GM12878 (cell line): ENCODE data around the gene PKD2.

Experiments used
- BMI1 ChIP-seq: fragments of 450-650 bp; IDR thresholded peaks from 2 replicates; pipeline ENCODE4 v1.6.1; 2016; ENCODE audit warnings: mild to moderate bottlenecking, moderate library complexity, borderline replicate concordance
- CTCF ChIP-seq, 3 experiments: IDR thresholded peaks in 2 of 3; conservative IDR thresholded peaks in 1 of 3; 2 replicates each; pipeline ENCODE4 v1.5.1; 2011; ENCODE audit warnings: low read depth in 3 of 3, low read length in 3 of 3, mild to moderate bottlenecking in 3 of 3, control low read depth in 2 of 3, moderate library complexity in 2 of 3, inconsistent platforms in 1 of 3, mixed read lengths in 1 of 3; ENCODE audit not compliant: control insufficient read depth in 2 of 3, insufficient read depth in 1 of 3; ENCODE audit errors: extremely low read depth in 1 of 3
- DPF2 ChIP-seq: fragments of 450-650 bp; IDR thresholded peaks from 2 replicates; pipeline ENCODE4 v1.6.1; 2017; ENCODE audit warnings: mild to moderate bottlenecking
- EP300 ChIP-seq, 2 experiments: fragments of 150-350 bp in 1 of 2; IDR thresholded peaks; 2 replicates each; pipeline ENCODE4 v1.6.1; 2011 to 2012; ENCODE audit warnings: low read depth in 2 of 2, low read length in 2 of 2, borderline replicate concordance in 1 of 2, improper control_type of control experiment in 1 of 2, inconsistent platforms in 1 of 2; ENCODE audit not compliant: control insufficient read depth in 1 of 2
- KDM1A ChIP-seq: fragments of 200-600 bp; sonication (generic); IDR thresholded peaks from 2 replicates; pipeline ENCODE4 v1.6.1; 2016; ENCODE audit warnings: borderline replicate concordance
- MXI1 ChIP-seq: fragments of 150-350 bp; IDR thresholded peaks from 2 replicates; pipeline ENCODE4 v1.6.1; 2011; ENCODE audit warnings: low read depth, mild to moderate bottlenecking, inconsistent platforms, low read length, improper control_type of control experiment
- POLR2AphosphoS5 ChIP-seq: IDR thresholded peaks from 2 replicates; pipeline ENCODE4 v1.6.1; 2011; ENCODE audit warnings: mild to moderate bottlenecking, low read length, inconsistent platforms
- RAD21 ChIP-seq: IDR thresholded peaks from 2 replicates; pipeline ENCODE4 v1.6.1; 2011; ENCODE audit warnings: mild to moderate bottlenecking, low read depth, low read length, moderate library complexity; ENCODE audit not compliant: insufficient read depth
- REST ChIP-seq: IDR thresholded peaks from 2 replicates; pipeline ENCODE4 v1.6.1; 2012; ENCODE audit warnings: mild to moderate bottlenecking, low read depth, low read length

DNA sequence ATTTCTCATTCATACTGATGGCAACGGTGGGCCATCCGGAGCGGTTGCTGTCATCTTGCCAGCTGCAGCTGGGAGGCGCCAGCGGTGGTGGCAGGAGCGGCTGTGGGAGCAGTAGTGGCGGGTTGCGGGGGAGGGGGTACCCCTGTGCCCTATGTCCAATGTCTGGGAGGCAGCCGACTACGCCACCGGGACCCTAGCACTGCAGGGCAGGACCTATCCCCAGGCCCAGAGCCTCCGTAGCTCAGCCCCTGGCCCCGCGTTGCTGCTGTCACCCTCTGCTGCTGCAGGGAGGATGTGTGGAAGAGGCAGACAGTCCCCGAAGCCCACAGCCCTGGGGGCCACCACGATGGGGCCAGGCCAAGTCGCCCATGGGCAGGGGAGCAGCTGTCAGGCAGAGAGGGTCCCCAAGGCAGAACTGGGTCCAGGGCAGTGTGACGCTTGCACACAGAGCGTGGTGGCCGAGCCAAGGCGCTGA is 41.9 kb upstream of the PKD2 start:
- TF ChIP-seq CTCF (IDR thresholded peaks at IDR 0.05 in 2 of 3, conservative IDR thresholded peaks at IDR 0.05 in 1 of 3; ENCODE audit: control insufficient read depth in 2 of 3, extremely low read depth in 1 of 3, insufficient read depth in 1 of 3, low read depth in 3 of 3, low read length in 3 of 3): no peak
- TF ChIP-seq POLR2AphosphoS5: no peak
- no peak for TF ChIP-seq EP300 (IDR thresholded peaks at IDR 0.05; ENCODE audit: borderline replicate concordance in 1 of 2, control insufficient read depth in 1 of 2, low read depth in 2 of 2, low read length in 2 of 2)
- TF ChIP-seq KDM1A: no peak
- TF ChIP-seq MXI1: no peak
- no peak for TF ChIP-seq REST
- TF ChIP-seq RAD21: no peak
- no peak for TF ChIP-seq BMI1
- no peak for TF ChIP-seq DPF2
